Hepatic stellate cell (primary cell): ENCODE measurements around the gene GLRX5.

Source experiments
- DNase-seq: peaks from one replicate; pipeline ENCODE4 v3.0.0; 2011; ENCODE audit warnings: low spot score

The GLRX5 gene

DNA sequence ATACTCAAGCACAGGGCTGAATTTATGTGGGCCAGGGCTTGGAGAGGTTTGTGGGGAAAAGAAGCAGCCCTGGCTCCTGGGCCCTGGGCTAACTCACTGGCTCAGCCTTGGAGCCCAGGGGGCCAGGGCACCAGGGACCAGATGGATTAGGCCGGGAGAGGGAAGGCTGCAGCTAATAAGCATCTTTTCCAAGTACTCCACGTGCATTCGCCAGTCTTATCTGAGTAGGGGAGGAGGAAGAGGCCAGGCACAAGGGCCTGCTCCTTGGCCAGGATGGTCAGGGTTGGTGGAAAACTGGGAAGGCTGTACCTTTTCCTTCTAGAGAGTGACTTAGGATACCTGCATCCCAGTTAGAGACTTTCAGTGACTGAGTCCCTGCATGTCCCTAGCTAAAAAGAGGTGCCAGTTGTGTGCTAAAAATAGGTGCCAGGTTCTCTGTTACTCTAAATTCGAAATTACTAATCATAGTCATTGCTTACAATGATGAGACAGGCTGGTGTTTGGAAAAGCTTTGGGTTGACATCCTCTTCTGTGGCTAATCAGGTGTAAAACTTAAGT lies 1.3 kb downstream of the GLRX5 start:
- no peak for DNase-seq

DNA sequence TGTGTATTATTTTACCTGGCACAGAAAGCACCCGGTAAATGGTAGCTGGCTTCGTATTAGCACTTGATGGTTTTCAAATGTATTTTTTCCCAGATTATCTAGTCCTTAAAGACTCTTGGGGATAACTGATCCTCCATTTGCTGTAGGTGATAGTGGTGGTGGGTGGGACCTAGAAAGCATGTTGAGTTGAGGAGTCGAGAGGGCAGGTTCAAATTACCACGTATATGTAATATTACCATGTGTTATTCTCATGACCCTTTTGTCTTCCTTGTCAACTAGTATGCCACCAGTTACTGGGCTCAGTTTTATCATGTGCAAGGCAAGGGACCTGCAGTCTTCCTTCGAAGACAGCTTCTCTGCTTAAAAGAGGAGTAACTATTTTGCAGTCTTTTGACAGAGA lies 1.8 kb downstream of the GLRX5 start:
- DNase-seq: no peak

DNA sequence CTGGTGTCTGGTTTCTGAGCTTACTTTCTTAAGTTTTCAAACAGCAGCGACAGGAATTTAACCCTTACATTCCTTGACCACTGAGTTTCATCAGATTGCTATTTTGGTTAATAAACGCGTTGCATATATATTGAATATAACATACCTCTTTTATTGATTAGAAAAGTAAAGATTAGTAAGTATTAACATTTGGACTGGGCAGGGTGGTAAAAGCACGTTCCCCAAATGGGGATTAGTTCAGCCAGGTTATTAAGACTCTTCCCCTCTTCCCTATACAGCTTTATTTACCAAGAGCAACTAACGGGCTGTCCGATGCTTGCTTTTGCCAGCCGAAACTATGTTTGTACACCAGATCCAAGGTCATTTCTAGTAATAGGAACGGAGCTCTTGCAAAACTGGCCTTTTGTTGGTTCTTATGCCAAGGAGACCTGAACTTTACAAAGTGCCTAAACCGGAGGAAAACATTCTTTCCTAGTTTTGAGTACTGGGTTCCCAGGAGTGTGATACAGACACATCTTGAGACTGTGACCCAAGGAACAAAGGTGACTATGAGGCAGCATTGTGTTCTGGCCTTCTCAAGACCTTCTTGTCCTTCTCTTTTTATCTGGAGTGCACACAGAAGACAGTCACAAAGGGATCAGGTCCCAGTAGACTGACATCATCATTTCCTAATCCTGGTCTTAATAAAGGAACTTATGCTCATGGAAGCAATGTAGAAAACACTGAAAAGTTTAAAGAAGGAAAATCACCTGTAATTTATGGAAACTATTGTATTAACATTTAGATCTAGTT lies 2.6 kb downstream of the GLRX5 start:
- DNase-seq: no peak

DNA sequence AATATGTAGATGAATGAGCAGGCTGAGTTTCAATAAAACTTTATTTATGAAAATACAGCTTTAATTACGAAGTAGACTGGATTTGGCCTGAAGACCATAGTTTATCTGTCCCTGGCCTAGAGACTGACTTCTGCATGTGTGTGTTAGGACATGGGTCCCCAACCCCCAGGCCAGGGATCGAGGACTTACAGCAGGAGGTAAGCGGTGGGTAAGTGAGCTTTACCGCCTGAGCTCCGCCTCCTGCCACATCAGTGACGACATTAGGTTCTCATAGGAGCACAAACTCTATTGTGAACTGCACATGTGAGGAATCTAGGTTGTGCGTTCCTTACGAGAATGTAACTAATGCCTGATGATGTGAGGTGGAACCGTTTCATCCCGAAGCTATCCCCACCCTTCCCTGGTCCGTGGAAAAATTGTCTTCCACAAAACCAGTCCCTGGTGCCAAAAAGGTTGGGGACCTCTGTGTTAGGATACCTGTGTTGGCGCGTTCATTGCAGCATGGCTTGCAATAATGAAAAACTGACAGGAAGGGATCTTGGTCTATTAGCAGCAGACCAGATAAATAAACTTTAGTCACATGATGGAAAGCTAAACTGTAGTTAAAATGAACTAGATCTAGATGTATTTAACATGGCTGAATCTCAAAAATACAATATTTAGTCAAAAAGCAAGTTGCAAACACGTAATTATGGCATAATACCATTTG lies 4.1 kb downstream of the GLRX5 start:
- DNase-seq: no peak

GRCh38 chr14:95540236-95540855 lies 5.5 kb downstream of the GLRX5 start:
- DNase-seq: no peak

DNA sequence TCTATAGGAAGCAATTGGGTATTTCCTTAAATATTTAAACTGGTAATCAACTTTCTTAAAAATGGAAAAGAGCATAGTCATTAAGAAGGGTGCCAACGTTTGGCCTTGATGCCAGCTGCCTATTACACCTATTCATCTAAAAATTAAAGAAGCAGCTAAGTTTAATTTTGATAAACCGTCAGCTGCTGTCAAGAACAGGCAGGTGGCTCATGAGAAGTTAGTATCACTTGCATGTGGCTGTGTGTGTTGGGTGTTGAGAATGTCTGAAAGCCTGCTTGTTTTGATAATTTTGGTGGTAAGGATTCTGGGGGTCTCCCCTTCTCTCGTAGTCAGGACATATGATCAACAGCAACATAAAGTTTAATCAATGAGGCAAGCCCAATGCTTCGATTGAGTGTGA lies 6.5 kb downstream of the GLRX5 start:
- no peak for DNase-seq

- no peak for DNase-seq
These were observed 7.4 kb downstream of the GLRX5 start for GRCh38 chr14:95541932-95542930.

GRCh38 chr14:95543021-95543420 lies 8.2 kb downstream of the GLRX5 start:
- DNase-seq: no peak

DNA sequence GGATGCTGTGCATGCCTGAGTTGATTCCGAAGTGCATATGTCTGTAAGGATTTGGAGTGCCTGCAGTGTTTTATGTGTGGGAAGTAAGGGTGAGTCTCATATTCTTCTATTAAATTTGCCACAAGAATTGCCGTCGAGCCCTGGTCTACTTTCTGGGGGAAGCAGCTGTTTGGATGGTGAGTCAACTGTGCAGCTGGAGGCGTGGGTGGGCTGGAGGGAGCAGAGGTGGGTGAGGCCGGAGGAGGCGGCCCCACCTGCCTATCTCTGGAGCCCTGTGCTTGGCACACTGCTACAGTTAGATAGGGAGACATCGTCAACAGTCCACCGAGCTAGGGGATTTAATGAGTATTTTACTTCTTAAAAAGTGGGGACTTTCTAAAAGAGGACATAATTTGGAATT lies 9.7 kb downstream of the GLRX5 start:
- no peak for DNase-seq

DNA sequence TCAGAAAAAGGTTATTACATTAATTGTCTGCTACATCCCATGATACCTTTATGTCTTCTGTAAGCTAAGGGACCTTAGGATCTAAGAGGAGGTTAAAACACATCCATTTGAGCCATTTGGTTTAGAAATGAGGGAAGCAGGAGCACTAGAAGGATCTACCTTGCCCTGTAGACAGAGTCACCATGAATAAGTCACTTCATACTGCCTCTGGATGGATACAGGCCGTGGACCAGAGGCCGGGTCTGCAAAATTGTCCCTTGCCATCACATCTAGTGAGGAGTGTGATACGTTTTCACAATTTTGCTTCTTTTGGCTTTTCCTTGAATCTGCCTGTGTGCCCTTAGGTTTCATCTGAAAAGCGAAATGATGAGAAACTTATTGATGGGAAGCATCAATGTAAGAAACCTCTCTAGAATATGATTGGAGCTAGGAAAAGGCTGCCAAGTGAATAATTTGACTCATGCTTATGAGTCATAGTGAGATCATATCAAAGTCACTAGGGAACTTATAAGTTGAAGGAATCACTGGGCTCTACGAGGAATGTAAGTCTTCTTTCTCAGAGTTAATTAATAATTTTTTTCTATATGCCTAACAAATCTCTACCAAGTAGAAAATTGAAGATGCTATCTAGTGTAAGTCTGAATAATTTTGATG lies 10.8 kb downstream of the GLRX5 start:
- peak; percentile 81 for DNase-seq

GRCh38 chr14:95547272-95547625 lies 12.4 kb downstream of the GLRX5 start:
- DNase-seq: no peak

GRCh38 chr14:95547626-95548327 lies 12.9 kb downstream of the GLRX5 start:
- DNase-seq: no peak

- DNase-seq: no peak
These were observed 13.6 kb downstream of the GLRX5 start for GRCh38 chr14:95548328-95548929.

DNA sequence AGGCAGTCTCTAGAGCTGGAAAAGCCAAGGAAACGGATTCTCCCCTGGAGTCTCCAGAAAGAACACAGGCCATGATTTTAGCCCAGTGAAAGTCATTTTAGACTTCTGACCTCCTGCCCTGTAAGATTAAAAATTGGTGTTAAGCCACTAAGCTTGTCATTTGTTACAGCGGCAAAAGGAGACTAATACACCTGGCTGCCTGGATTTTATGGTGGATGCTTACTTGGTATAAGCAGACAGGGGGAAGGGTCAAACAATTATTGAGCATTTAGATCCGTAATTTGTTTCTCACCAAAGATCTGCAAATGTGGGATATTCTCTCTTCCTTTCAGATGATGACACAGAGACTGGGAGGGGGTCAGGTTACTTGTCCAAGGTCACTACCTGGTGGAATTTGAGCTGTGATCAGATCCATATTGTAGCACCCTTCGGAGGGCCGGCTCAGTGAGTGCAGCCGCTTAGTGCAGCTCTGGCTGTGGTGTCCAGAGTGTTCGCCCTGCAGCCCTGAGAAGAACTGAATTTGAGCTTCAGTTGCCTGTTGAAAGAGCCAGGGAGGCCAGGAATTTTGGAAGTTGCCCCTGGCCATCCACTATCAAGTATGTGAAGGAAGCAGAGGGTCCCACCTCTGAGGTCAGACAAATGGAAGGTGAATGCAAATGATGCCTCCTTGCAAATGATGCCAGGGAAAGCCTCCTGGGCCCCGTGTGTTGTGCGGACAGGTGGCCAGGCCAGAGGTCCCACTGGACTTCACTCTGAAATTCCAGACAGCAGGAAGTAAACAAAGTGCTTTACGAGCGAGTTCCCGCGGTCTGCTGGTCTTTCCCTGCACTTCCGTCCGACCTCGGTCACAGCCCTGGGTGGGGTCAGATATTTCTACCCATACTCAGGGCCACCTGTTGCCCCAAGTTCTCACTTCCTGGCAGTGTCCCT lies 15.1 kb downstream of the GLRX5 start:
- no peak for DNase-seq

- no peak for DNase-seq
These were observed 16.6 kb downstream of the GLRX5 start for GRCh38 chr14:95551435-95551834.

DNA sequence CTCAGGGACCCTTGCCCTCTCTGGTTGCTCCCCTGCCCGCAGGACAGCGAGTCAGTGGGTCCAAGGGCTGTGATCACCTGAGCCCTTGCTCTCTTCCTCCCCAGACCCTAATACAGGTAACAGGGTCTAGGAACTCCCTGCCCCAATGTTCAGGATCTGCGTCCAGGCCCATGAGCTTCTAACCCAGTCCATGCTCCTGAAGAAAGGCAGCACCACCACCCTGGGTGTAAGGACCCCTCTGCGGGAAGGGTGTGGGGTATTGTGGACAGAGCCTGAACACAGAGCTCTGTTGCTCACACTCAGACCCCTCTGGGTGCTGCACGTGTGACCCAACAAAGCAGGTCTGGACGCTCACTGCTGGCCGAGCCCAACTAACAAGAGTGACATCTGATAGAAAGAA lies 18.3 kb downstream of the GLRX5 start:
- no peak for DNase-seq

GRCh38 chr14:95555053-95555452 lies 20.2 kb downstream of the GLRX5 start:
- DNase-seq: no peak

GRCh38 chr14:95557291-95557690 lies 22.4 kb downstream of the GLRX5 start:
- no peak for DNase-seq

DNA sequence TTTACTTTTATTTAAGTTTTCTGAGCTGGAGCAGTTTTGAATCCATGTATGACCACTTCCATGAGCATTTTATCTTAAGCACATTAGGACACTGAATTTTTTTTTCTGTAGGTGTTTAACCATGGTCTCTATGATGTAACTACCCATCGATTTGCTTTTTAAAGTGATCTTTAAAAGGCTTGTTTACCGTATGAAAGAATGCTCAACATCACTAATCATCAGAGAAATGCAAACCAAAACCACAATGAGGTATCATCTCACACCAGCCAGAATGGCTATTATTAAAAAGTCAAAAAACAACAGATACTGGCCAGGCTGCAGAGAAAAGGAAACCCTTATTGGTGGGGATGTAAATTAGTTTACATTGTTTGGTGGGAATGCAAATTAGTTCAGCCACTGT lies 23.0 kb downstream of the GLRX5 start:
- no peak for DNase-seq
